PC-3 (cell line): ENCODE results near the gene DCTN2. TPM values are rescaled to one million over a fixed set of nuclear protein-coding genes. Genes with fewer than 3 reads are reported as not detected.

Source experiments
- ATAC-seq: fragments of 200-7000 bp; cut with Tn5 transposase; 2 replicates; pipeline ENCODE4 v1.9.1; 2020; ENCODE audit warnings: mild to moderate bottlenecking, moderate library complexity
- BruUV-seq: library from RNA; stranded (reverse); fragments of 400-500 nt; replicated peaks from 2 replicates; lab custom pipeline; 2021; lab: Mats Ljungman, UMichigan
- CTCF ChIA-PET: fragments of 300-600 bp; sonication (Branson Sonifier 250); formaldehyde crosslinking; loops from one replicate; lab custom pipeline; 2022; ENCODE audit warnings: antibody characterized with exemption; lab: Charles Lee
- POLR2A ChIA-PET: fragments of 300-600 bp; sonication (Branson Sonifier 250); formaldehyde crosslinking; loops from one replicate; lab custom pipeline; 2022; ENCODE audit warnings: antibody characterized with exemption; ENCODE audit not compliant: unreplicated experiment; lab: Charles Lee
- DNase-seq: peaks from one replicate; pipeline ENCODE4 v3.0.0-alpha.2; 2015
- H2AFZ ChIP-seq: fragments of 300-600 bp; sonication (generic); 2 replicates; pipeline ENCODE4 v1.6.0; 2016; ENCODE audit warnings: antibody characterized with exemption, low read length
- H3F3A ChIP-seq: fragments of 300-600 bp; sonication (generic); one replicate; pipeline ENCODE4 v1.6.0; 2017; ENCODE audit warnings: antibody characterized with exemption, low read length, control low read depth, mild to moderate bottlenecking; ENCODE audit not compliant: unreplicated experiment
- H3K27ac ChIP-seq: fragments of 300-600 bp; sonication (generic); 2 replicates; pipeline ENCODE4 v1.5.1; 2016; ENCODE audit warnings: mild to moderate bottlenecking, low read length
- H3K27me3 ChIP-seq: fragments of 300-600 bp; sonication (generic); 2 replicates; pipeline ENCODE4 v1.6.1; 2016; ENCODE audit warnings: low read length, mixed read lengths
- H3K36me3 ChIP-seq: fragments of 300-600 bp; sonication (generic); 2 replicates; pipeline ENCODE4 v1.6.1; 2016; ENCODE audit warnings: low read depth, mixed run types, low read length, mixed read lengths
- H3K4me1 ChIP-seq: fragments of 300-600 bp; sonication (generic); 2 replicates; pipeline ENCODE4 v1.5.1; 2016; ENCODE audit warnings: low read length; ENCODE audit not compliant: insufficient read depth
- H3K4me2 ChIP-seq: fragments of 300-600 bp; sonication (generic); 2 replicates; pipeline ENCODE4 v1.6.0; 2016; ENCODE audit warnings: low read length
- H3K4me3 ChIP-seq: fragments of 300-600 bp; sonication (generic); 2 replicates; pipeline ENCODE4 v1.5.1; 2016; ENCODE audit warnings: mild to moderate bottlenecking, low read length, mixed read lengths
- H3K79me2 ChIP-seq: fragments of 300-600 bp; sonication (generic); 2 replicates; pipeline ENCODE4 v1.6.1; 2017; ENCODE audit warnings: low read length, mixed read lengths
- H3K9ac ChIP-seq: fragments of 300-600 bp; sonication (generic); 2 replicates; pipeline ENCODE4 v1.6.0; 2016; ENCODE audit warnings: mild to moderate bottlenecking, low read length
- H3K9me2 ChIP-seq: fragments of 300-600 bp; sonication (generic); replicated peaks from 2 replicates; pipeline ENCODE4 v1.6.1; 2016; ENCODE audit warnings: mixed run types, low read length, mixed read lengths
- H3K9me3 ChIP-seq: fragments of 300-600 bp; sonication (generic); 2 replicates; pipeline ENCODE4 v1.6.1; 2016; ENCODE audit warnings: low read length, mixed read lengths
- H4K20me1 ChIP-seq: fragments of 300-600 bp; sonication (generic); 2 replicates; pipeline ENCODE4 v1.6.1; 2016; ENCODE audit warnings: low read length, mixed read lengths
- EZH2 ChIP-seq: fragments of 300-600 bp; sonication (generic); IDR thresholded peaks from one replicate; pipeline ENCODE4 v1.6.1; 2017; ENCODE audit warnings: antibody characterized with exemption, mild to moderate bottlenecking, low read length; ENCODE audit not compliant: unreplicated experiment
- EZH2phosphoT487 ChIP-seq: fragments of 300-600 bp; sonication (generic); IDR thresholded peaks from 2 replicates; pipeline ENCODE4 v1.6.1; 2018; ENCODE audit warnings: mild to moderate bottlenecking, antibody characterized with exemption, low read length, borderline replicate concordance
- intact Hi-C: fragments of 100-400 bp; cut with micrococcal nuclease; formaldehyde crosslinking; loops from 2 replicates; pipeline ENCODE4 v1.9.0; 2023
- total RNA-seq: library from RNA; depleted of rRNA; stranded (reverse); fragments of >200 nt; gene quantifications from 2 replicates; pipeline ENCODE4 v1.2.3, GENCODE V29; 2014
- TF ChIP-seq, protein P1 (sequence below): fragments of 300-600 bp; sonication (generic); conservative IDR thresholded peaks from 2 replicates; pipeline ENCODE4 v1.5.1; 2017; ENCODE audit warnings: antibody characterized with exemption, low read depth, mild to moderate bottlenecking, low read length

The DCTN2 gene
- total RNA-seq, 1 experiment from 2014 or later, result 88.5 TPM

DNA sequence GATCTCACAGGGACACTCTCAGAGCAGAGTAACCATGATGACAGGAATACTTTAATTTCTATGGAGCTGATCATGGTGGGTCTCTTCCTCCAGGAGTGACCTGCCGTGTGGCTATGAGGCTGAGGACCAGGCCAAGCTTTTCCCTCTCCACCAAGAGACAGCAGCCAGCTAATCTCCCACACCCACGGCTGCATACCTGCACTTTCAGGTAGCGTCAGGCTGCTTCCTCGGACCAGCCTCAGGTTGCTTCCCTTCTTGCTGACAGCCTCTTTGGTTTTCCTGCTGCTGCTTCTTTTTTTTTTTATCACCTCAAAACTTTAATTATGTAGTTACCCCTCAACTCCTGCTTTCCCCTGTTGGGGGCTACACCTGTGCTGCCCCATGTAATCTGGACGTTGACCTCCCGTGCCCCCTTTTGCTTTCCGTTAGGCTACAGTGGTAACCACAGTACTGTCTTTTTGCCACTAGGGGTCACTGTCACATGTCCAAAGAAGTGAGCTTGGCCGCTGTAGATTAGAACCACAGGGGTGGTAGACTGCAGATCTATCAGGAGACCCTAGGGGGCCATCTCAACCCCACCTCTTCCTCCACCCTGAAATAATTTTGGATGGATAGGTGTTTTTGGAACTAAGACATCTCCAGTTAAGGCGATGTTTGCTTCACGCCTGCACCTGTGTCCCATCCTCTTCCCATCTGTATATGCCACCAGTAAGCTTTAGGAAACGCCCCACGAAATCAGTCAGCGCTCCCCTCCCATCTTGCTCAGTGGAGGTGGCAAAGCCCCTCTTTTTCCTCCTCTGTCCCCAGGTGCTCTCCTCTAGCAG lies 36.2 kb upstream of the DCTN2 start:
- Histone ChIP-seq H3K4me3 (no peak overlapping the region), H3K4me2 (no peak overlapping the region), H3K27ac (no peak overlapping the region), H3K79me2 (no peaks in the 10 kb centered on the region), H3K9me3 (no peaks in the 10 kb centered on the region), H2AFZ (no peak overlapping the region), H3K27me3 (no peaks in the 10 kb centered on the region), H3K9ac (no peak overlapping the region), H3F3A (no peaks in the 10 kb centered on the region), H3K4me1 (peaks cover 9% of the 10 kb centered on the region), H3K36me3 (no peaks in the 10 kb centered on the region), H4K20me1 (no peaks in the 10 kb centered on the region), H3K9me2 (no peaks in the 10 kb centered on the region)
- POLR2A ChIA-PET, result interaction anchor here (0.6 kb wide), 1 partner anchor 198 kb away, joined by 3 read pairs; no protein-coding TSS in a partner anchor
- intact Hi-C loops, result loop anchor here (1.0 to 5.0 kb wide), 3 partner anchors 36 to 109 kb away; partner anchors contain the start of genes DCTN2 and OS9
- ATAC-seq (peak; percentile 88), DNase-seq (peak; percentile 84)
- TF ChIP-seq, protein P1, sequence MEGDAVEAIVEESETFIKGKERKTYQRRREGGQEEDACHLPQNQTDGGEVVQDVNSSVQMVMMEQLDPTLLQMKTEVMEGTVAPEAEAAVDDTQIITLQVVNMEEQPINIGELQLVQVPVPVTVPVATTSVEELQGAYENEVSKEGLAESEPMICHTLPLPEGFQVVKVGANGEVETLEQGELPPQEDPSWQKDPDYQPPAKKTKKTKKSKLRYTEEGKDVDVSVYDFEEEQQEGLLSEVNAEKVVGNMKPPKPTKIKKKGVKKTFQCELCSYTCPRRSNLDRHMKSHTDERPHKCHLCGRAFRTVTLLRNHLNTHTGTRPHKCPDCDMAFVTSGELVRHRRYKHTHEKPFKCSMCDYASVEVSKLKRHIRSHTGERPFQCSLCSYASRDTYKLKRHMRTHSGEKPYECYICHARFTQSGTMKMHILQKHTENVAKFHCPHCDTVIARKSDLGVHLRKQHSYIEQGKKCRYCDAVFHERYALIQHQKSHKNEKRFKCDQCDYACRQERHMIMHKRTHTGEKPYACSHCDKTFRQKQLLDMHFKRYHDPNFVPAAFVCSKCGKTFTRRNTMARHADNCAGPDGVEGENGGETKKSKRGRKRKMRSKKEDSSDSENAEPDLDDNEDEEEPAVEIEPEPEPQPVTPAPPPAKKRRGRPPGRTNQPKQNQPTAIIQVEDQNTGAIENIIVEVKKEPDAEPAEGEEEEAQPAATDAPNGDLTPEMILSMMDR, result peak; percentile 97
- TF ChIP-seq EZH2phosphoT487 (no peak), EZH2 (no peak)
- CTCF ChIA-PET, result interaction anchor here (0.6 to 1.3 kb wide), 8 partner anchors 8 to 1308 kb away, joined by 3 to 12 read pairs (median 4); partner anchors contain the start of genes ARHGEF25, B4GALNT1 and DCTN2
- no TSS peak for BruUV-seq

DNA sequence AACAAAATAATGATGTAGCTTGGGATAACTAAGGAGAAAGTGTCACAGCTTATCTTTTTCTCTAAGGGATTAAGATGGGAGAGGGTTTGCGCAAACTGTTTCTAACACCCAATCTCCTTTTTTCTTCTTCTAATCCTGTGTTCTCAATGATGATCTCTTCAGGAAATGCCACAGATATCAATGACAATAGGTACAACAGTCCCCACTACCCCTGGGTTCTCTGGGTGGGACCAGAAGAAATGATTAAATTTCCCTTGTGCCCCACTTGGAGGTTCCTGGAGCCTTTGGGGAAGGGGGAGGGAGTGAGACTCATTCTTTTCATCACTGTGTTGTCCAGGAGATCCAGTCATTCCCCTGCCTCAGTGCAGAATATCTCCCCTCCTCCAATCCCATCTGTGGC lies 35.4 kb upstream of the DCTN2 start:
- Histone ChIP-seq H2AFZ (no peak overlapping the region), H3K27me3 (no peaks in the 10 kb centered on the region), H3K4me1 (peaks cover 9% of the 10 kb centered on the region), H3F3A (no peaks in the 10 kb centered on the region), H3K79me2 (no peaks in the 10 kb centered on the region), H3K4me2 (no peak overlapping the region), H3K4me3 (no peak overlapping the region), H4K20me1 (no peaks in the 10 kb centered on the region), H3K27ac (no peak overlapping the region), H3K9me3 (no peaks in the 10 kb centered on the region), H3K9ac (no peak overlapping the region), H3K36me3 (no peaks in the 10 kb centered on the region), H3K9me2 (no peaks in the 10 kb centered on the region)
- CTCF ChIA-PET, result interaction anchor here (0.6 to 1.0 kb wide), 3 partner anchors 40 to 92 kb away, joined by 3 to 4 read pairs (median 3); no protein-coding TSS in a partner anchor
- no TSS peak for BruUV-seq
- no peak for DNase-seq
- POLR2A ChIA-PET, result interaction anchor here (0.5 kb wide), 1 partner anchor 21 kb away, joined by 3 read pairs; no protein-coding TSS in a partner anchor
- intact Hi-C loops, result loop anchor here (2.0 to 5.0 kb wide), 2 partner anchors 36 to 110 kb away; partner anchors contain the start of genes DCTN2 and OS9
- no peak for ATAC-seq
- no peak for TF ChIP-seq EZH2phosphoT487
- no peak for TF ChIP-seq EZH2
- TF ChIP-seq, protein P1, result no peak
